Activated T-helper 1 cell treated with anti-CD3 and anti-CD28 coated beads, Interleukin-12 subunit alpha, Interleukin-12 subunit beta, Interleukin-2, Interleukin-4 antibody, amounts not matched to agents 30 ng/mL and 10 ng/mL and 1 ng/mL, durations not matched to agents 14 hours and 24 hours and 36 hours (primary cell): ENCODE results near the gene PSD. TPM values are rescaled to one million over a fixed set of nuclear protein-coding genes. Genes with fewer than 3 reads are reported as not detected.

Experiments used
- DNase-seq: peaks from one replicate; pipeline ENCODE4 v3.0.0; 2021; ENCODE audit warnings: low spot score
- H3K27ac Mint-ChIP-seq: one replicate; pipeline ENCODE4 v1.8.0; 2021; ENCODE audit warnings: mild to moderate bottlenecking, mixed read lengths
- H3K27me3 Mint-ChIP-seq: one replicate; pipeline ENCODE4 v1.8.0; 2022; ENCODE audit warnings: mild to moderate bottlenecking, moderate library complexity, mixed read lengths; ENCODE audit not compliant: insufficient read depth
- H3K36me3 Mint-ChIP-seq: one replicate; pipeline ENCODE4 v1.8.0; 2021; ENCODE audit warnings: low read depth, mixed read lengths
- H3K4me1 Mint-ChIP-seq: one replicate; pipeline ENCODE4 v1.8.0; 2021; ENCODE audit warnings: low read depth, mixed read lengths
- H3K4me3 Mint-ChIP-seq: one replicate; pipeline ENCODE4 v1.8.0; 2021; ENCODE audit warnings: mild to moderate bottlenecking, moderate library complexity, mixed read lengths
- H3K9me3 Mint-ChIP-seq: one replicate; pipeline ENCODE4 v1.8.0; 2021; ENCODE audit warnings: mixed read lengths
- intact Hi-C: fragments of 100-400 bp; cut with micrococcal nuclease; formaldehyde crosslinking; loops from one replicate; pipeline ENCODE4 v1.15.1; 2024
- total RNA-seq: library from RNA; stranded (reverse); gene quantifications from 2 replicates; pipeline ENCODE4 v1.2.3, GENCODE V29; 2022

The PSD gene
- total RNA-seq, 1 donor from 2014 or later = 9.9 TPM

DNA sequence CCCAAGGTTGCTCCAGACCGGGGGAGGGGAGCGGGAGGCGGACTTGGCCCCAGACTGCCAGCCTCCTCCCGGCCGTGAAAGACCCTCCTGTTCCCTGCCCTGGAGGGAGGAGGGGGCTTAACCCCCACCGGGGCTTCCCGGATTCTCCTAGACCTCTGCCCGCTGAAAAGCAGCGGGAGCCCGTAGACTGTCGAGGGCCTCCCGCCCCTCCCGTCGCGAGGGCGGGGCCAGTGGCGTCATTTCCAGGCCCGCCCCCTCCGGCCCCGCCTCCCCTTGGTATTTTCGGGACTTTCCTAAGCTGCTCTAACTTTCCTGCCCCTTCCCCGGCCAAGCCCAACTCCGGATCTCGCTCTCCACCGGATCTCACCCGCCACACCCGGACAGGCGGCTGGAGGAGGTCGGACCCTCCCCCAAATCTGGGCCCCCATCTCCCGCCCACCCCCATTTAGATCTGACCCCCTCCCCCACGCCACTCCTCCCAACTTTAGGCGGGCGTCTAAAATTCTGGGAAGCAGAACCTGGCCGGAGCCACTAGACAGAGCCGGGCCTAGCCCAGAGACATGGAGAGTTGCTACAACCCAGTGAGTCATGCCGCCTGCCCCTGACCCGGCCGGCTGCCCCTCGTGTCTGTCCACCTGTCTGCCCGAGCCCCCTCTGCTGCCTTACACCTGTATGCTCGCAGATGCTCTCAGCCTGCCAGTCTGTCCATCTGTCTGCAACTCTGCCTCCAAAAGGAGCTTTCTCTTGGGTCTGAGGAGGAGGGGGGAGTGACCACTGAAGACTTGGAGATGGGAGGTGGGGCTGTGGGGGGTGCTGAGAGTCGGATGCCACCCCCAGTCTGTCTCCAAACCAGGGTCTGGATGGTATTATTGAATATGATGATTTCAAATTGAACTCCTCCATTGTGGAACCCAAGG is 22.9 kb downstream of the PSD start, which contains the start of gene NFKB2:
NFKB2 (plus strand) TSS at position 306 of the 917 bp plus-strand sequence; CDS start at position 561, 255 bp downstream.
- Mint-ChIP-seq H3K4me3 (peak within 1 kb of the TSS; percentile 90), H3K27me3 (no peaks in the 10 kb centered on the region), H3K36me3 (peaks cover 41% of the 10 kb centered on the region), H3K9me3 (no peaks in the 10 kb centered on the region), H3K27ac (peak within 1 kb of the TSS; percentile 97), H3K4me1 (peaks cover 59% of the 10 kb centered on the region)
- peak; percentile 92 for DNase-seq
- intact Hi-C loops = loop anchor here (1.0 to 10.0 kb wide), 8 partner anchors 14 to 799 kb away; partner anchors contain the start of genes ACTR1A, CUEDC2, GBF1 and NT5C2

DNA sequence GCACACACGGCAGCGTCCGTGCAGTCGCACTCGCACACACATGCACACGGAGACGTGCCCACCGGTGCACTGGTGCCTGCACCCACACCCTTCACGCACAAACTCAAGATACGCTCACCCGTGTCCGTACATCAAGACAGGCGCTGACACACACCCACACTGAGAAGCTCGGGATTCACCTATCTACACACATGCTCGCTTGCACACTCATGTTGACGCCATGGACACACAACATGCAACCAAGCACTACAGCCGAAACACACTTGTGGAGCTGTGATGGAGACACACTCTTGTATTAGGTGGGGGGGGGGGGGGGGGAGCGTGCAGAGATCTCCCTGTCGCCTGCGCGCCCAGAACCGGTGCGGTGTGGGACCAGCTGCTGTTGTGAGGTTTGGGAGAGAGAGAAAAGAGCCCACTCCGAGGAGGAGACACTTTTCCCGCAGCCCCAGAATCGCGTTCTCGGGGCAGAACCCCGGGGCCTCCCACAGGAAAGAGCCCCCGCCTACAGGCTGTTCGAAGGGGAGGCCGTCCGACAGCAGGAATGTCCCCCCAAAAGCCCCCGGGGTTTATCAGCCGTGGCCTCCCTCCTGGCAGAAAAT is 23.7 kb downstream of the PSD start:
- Mint-ChIP-seq H3K4me1 (peaks cover 51% of the 10 kb centered on the region), H3K9me3 (no peaks in the 10 kb centered on the region), H3K27ac (peak overlapping the region; percentile 97), H3K4me3 (peak overlapping the region; percentile 90), H3K36me3 (peaks cover 35% of the 10 kb centered on the region), H3K27me3 (no peaks in the 10 kb centered on the region)
- intact Hi-C loops = loop anchor here (1.0 to 10.0 kb wide), 18 partner anchors 14 to 800 kb away; partner anchors contain the start of genes ACTR1A, CUEDC2, ELOVL3 and GBF1
- DNase-seq = no peak

DNA sequence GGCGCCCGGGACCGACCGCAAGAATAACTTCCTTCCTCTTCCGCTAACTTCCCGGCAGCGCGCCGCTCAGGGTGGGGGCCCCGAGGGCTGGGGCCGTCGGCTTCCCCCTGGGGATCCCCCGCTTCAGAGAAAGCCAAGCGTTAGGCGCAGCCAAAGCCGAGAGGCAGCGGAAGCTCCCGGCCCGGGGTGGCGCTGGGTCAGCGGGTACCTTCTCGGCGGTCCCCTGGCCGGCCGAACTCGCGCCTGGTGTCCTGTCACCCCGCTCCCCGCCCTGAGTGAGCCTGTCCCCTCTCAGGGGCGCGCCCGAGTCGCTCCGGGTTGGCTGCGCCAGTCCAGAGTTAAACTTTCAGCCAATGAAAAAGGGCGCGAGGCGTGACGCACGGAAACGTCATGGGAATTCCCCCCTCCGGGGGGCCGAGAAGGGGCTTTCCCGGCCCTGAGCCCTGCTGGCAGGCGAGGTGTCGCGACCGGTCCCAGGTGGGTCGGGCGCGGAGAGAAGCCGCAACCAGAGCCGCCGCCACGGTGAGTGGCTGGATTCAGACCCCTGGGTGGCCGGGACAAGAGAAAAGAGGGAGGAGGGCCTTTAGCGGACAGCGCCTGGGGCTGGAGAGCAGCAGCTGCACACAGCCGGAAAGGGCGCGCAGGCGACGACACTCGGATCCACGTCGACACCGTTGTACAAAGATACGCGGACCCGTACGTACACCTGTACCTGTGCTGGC is 24.3 kb downstream of the PSD start:
- Mint-ChIP-seq H3K9me3 (no peaks in the 10 kb centered on the region), H3K4me3 (peak overlapping the region; percentile 90), H3K27me3 (no peaks in the 10 kb centered on the region), H3K27ac (peak overlapping the region; percentile 97), H3K4me1 (peaks cover 47% of the 10 kb centered on the region), H3K36me3 (peaks cover 30% of the 10 kb centered on the region)
- intact Hi-C loops = loop anchor here (1.0 to 10.0 kb wide), 12 partner anchors 59 to 801 kb away; partner anchors contain the start of genes ELOVL3, NOLC1, NT5C2 and OGA
- DNase-seq = peak; percentile 99

- H3K4me1 Mint-ChIP-seq = peaks cover 43% of the 10 kb centered on the region
- peak overlapping the region; percentile 90 for H3K4me3 Mint-ChIP-seq
- intact Hi-C loops = loop anchor here (1.0 to 10.0 kb wide), 12 partner anchors 60 to 801 kb away; partner anchors contain the start of genes ELOVL3, NOLC1, NT5C2 and OGA
- H3K9me3 Mint-ChIP-seq = no peaks in the 10 kb centered on the region
- peak overlapping the region; percentile 97 for H3K27ac Mint-ChIP-seq
- DNase-seq = no peak
- no peaks in the 10 kb centered on the region for H3K27me3 Mint-ChIP-seq
- H3K36me3 Mint-ChIP-seq = peaks cover 28% of the 10 kb centered on the region
Observed at GRCh38 chr10:102393411-102394078, 25.0 kb downstream of the PSD start.

GRCh38 chr10:102392306-102392705 is 26.3 kb downstream of the PSD start:
- intact Hi-C loops = loop anchor here (10.0 kb wide), 2 partner anchors 578 to 802 kb away; partner anchors contain the start of genes NT5C2 and OGA
- no peaks in the 10 kb centered on the region for H3K9me3 Mint-ChIP-seq
- H3K4me3 Mint-ChIP-seq = no peak overlapping the region
- peaks cover 30% of the 10 kb centered on the region for H3K4me1 Mint-ChIP-seq
- peaks cover 16% of the 10 kb centered on the region for H3K36me3 Mint-ChIP-seq
- H3K27me3 Mint-ChIP-seq = no peaks in the 10 kb centered on the region
- H3K27ac Mint-ChIP-seq = no peak overlapping the region
- no peak for DNase-seq

- Mint-ChIP-seq H3K4me3 (no peak overlapping the region), H3K9me3 (no peaks in the 10 kb centered on the region), H3K27me3 (no peaks in the 10 kb centered on the region), H3K36me3 (peaks cover 2% of the 10 kb centered on the region), H3K27ac (no peak overlapping the region), H3K4me1 (peaks cover 22% of the 10 kb centered on the region)
- DNase-seq = no peak
- intact Hi-C loops = loop anchor here (10.0 kb wide), 2 partner anchors 575 to 805 kb away; partner anchors contain the start of genes NT5C2 and OGA
Observed at GRCh38 chr10:102389894-102390293, 28.7 kb downstream of the PSD start.

DNA sequence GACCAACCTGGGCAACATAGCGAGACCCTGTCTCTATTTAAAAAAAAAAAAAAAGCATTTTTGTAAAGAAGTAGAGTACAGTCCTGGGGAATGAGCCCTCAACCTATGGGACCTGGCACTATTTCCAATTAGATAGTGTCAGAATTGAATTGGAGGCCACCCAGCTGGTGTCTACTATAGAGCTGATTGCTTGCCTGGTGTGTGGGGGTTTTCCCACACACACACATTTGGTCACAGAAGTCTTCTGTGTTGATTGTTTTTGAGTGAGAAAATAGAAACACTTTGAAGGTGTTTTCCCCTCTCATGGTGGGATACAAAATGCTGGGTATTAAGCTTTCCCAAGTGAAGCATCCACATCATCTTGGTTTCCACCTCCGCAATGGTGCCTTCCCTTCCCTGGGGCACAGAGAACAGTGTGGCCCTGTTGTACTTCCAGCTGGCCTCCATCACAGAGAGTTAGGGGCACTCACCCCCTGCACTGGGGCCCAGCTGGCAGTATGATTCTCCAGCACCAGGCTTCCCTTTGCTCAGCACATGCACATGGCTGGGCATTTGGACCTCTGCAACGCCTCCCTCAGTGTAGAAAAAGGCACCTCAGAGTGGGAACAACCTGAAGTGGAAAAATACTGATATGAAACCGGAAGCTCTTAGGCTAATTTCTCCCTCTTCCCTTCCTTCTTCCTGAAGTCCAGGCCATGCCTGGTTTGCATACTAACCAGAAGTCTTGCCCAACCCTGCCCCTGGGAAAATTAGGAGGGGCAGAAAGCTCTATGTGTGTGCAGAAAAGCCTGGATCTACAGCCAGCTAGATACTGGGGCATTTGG is 33.8 kb downstream of the PSD start:
- Mint-ChIP-seq H3K4me1 (peaks cover 19% of the 10 kb centered on the region), H3K36me3 (peaks cover 11% of the 10 kb centered on the region), H3K27me3 (no peaks in the 10 kb centered on the region), H3K9me3 (no peaks in the 10 kb centered on the region), H3K4me3 (no peak overlapping the region), H3K27ac (no peak overlapping the region)
- intact Hi-C loops = no loop called here
- no peak for DNase-seq

DNA sequence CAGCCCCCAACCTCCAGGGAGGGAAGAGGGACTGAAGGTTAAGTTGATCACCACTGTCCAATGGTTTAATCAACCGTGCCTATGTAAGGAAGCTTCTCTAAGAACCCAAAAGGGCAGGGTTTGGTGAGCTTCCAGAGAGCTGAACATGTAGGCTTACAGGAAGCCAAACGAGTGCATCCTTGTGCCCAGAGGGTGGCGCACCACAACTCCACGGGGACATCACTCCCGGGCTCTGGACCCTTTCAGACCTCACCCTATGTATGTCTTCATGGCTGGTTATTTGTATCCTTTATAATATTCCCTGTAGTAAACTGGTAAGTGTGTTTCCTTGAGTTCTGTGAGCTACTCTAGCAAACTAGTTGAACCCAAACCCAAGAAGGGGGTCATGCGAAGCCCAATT is 34.5 kb downstream of the PSD start:
- Mint-ChIP-seq H3K4me3 (no peak overlapping the region), H3K4me1 (peaks cover 19% of the 10 kb centered on the region), H3K9me3 (no peaks in the 10 kb centered on the region), H3K36me3 (peaks cover 11% of the 10 kb centered on the region), H3K27me3 (no peaks in the 10 kb centered on the region), H3K27ac (no peak overlapping the region)
- intact Hi-C loops = no loop called here
- DNase-seq = no peak

DNA sequence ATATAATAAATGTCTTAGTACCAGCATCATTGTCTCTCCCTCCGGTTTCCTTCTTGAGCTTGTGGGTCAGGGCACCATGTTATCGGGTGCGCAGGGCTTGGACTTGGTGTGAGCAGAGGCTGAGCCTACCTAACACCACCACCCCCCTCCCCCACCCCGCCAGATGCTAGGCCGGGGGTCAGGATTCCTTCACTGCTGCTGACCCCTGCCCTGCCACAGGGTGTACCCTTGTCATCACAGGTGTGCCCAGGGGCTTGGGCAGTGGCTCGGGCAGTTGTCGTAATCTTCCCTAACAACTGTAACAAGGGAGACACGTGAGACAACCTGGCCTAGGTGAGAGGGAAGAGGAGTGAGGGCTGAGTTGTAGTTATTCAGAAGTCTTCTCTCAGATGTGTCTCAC is 35.7 kb downstream of the PSD start:
- intact Hi-C loops = no loop called here

DNA sequence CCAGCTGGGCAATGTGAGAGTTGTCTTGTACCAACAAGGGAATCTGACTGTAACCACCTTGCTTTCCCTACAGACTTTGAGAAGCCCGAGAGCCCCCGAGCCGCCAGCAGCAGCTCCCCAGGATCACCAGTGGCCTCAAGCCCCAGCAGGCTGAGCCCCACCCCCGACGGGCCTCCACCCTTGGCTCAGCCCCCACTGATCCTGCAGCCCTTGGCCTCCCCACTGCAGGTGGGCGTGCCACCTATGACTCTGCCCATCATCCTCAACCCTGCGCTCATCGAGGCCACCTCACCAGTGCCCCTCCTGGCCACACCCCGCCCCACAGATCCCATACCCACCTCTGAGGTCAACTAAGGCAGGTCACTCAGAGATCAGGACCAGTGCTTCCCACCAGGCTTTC is 36.6 kb downstream of the PSD start:
- no peak for DNase-seq
- H3K36me3 Mint-ChIP-seq = peaks cover 11% of the 10 kb centered on the region
- H3K4me1 Mint-ChIP-seq = peaks cover 19% of the 10 kb centered on the region
- no peaks in the 10 kb centered on the region for H3K27me3 Mint-ChIP-seq
- no peak overlapping the region for H3K4me3 Mint-ChIP-seq
- intact Hi-C loops = no loop called here
- H3K27ac Mint-ChIP-seq = no peak overlapping the region
- no peaks in the 10 kb centered on the region for H3K9me3 Mint-ChIP-seq

More for the DNA sequence above, 35.7 kb downstream of the PSD start:
- Mint-ChIP-seq H3K27me3 (no peaks in the 10 kb centered on the region), H3K9me3 (no peaks in the 10 kb centered on the region), H3K4me3 (no peak overlapping the region), H3K36me3 (peaks cover 11% of the 10 kb centered on the region), H3K27ac (no peak overlapping the region), H3K4me1 (peaks cover 19% of the 10 kb centered on the region)
- DNase-seq = no peak

- peaks cover 8% of the 10 kb centered on the region for H3K4me1 Mint-ChIP-seq
- H3K27me3 Mint-ChIP-seq = no peaks in the 10 kb centered on the region
- H3K9me3 Mint-ChIP-seq = no peaks in the 10 kb centered on the region
- peaks cover 16% of the 10 kb centered on the region for H3K36me3 Mint-ChIP-seq
- no peak for DNase-seq
- intact Hi-C loops = no loop called here
- no peak overlapping the region for H3K4me3 Mint-ChIP-seq
- H3K27ac Mint-ChIP-seq = no peak overlapping the region
Observed at GRCh38 chr10:102379383-102379782, 39.2 kb downstream of the PSD start.
